HG03558 (cell line): Measurements from ENCODE around the gene PLAC8L1.
"Not testable (repeated sequence)": the region's sequence is repeated elsewhere in the genome, so short reads cannot be mapped to it uniquely, and the experiment has no call there.

Experiments
- ATAC-seq: cut with Tn5 transposase; IDR thresholded peaks from one replicate; pipeline ENCODE4 v1.9.1; 2021; ENCODE audit warnings: moderate number of reproducible peaks; ENCODE audit not compliant: unreplicated experiment; ENCODE audit errors: extremely low read depth

The PLAC8L1 gene

DNA sequence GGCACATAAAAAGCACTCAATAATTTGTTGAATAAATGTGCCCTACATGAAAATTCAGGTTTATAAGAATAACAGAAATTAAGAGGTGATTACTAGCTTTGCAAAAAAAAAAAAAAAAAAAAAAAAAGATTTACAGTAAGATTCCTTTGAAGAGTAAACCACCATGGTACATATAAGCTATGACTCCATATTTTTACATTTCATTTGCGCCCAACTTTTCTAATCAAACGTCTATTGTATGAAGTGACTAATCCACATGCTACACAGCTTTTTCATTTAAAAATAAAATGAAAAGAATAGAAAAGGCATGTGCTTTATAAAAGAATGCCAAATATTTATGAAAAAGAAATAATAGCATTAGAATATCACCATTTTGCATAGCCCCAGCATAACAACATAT is at the start of gene PLAC8L1:
Gene PLAC8L1 (minus strand): TSS at position 101 of the 400 bp plus-strand sequence. CDS start 1,266 bp downstream, outside the sequence.
- ATAC-seq: no peak

DNA sequence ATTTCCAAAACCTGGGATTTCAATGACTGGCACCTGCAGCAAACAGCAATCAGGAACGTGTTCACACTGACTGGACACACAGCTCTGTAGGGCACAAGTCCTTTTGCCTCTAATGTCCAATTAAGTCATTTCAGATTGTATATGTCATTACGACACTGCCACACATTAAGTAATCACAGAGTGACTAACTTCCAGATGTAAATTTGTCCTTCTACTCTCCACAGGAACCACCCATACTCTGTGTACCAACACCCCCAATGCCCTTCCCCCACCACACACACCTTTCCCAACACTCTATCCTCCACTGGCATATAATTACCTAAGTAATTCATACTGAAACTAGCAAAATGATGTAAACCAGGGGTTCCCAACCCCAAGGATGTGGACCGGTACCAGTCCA is 46.6 kb upstream of the PLAC8L1 start:
- ATAC-seq: no peak

- no peak for ATAC-seq
These were observed 32.6 kb upstream of the PLAC8L1 start for GRCh38 chr5:146137967-146138403.

GRCh38 chr5:146130440-146131045 is 25.2 kb upstream of the PLAC8L1 start:
- ATAC-seq: no peak

- ATAC-seq: no peak
These were observed 20.7 kb upstream of the PLAC8L1 start for GRCh38 chr5:146126068-146126467.

DNA sequence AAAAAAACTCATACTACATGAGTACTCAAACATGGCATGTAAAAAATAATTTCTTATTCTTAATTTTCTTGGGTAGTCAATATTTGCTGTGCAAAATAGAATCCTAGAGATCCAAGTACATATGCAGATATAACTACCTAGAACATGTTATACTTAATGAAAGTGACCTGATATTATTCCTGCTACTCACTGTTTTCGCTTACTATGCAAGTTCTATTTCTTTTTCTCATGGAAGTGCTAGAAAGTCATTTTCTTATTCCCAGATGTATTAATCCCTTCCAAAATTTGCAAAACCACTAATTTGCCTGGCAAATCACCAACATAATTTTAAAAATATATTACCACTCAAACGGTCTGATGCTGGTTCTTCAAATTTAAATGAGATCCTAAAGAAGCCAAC is 19.2 kb upstream of the PLAC8L1 start:
- ATAC-seq: no peak

DNA sequence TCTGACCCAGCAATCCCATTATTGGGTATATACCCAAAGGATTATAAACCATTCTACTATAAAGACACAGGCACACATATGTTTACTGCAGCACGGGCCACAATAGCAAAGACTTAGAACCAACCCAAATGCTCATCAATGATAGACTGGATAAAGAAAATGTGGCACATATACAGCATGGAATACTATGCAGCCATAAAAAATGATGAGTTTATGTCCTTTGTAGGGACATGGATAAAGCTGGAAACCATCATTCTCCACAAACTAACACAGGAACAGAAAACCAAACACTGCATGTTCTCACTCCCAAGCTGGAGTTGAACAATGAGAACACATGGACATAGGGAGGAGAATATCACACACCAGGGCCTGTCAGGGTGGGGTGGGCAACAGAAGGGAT is 16.1 kb upstream of the PLAC8L1 start:
- not testable (repeated sequence) for ATAC-seq

DNA sequence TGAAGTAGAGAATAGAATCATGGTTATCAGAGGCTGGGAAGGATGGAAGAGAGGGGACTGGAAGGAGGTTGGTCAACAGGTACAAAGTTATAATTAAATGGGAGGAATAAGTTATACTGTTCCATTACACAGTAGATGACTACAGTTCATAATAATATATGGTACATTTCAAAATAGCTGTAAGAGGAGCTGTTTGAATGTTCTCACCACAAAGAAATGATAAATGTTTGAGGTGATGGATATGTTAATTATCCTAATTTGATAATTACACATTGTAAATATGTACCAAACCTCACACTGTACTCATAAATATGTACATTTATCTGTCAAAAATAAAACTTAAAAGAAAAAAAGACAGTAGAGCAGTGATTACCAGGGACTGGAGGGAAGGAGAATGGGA is 12.9 kb upstream of the PLAC8L1 start:
- no peak for ATAC-seq

DNA sequence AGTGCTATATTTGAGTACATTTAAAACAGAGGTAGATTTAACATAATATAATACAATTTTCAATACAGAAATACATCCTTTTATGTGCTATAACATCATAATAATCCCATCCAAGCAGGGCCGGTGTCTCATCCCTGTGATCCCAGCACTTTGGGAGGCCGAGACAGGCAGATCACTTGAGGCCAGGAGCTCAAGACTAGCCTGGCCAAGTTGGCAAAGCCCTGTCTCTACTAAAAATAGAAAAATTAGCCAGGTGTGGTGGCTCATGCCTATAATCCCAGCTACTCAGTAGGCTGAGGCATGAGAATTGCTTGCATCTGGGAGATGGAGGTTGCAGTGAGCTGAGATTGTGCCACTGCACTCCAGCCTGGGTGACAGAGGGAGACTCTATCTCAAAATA is 11.8 kb upstream of the PLAC8L1 start:
- not testable (repeated sequence) for ATAC-seq

- no peak for ATAC-seq
These were observed 11.0 kb upstream of the PLAC8L1 start for GRCh38 chr5:146116361-146116760.

GRCh38 chr5:146112476-146112875 is 7.1 kb upstream of the PLAC8L1 start:
- no peak for ATAC-seq

DNA sequence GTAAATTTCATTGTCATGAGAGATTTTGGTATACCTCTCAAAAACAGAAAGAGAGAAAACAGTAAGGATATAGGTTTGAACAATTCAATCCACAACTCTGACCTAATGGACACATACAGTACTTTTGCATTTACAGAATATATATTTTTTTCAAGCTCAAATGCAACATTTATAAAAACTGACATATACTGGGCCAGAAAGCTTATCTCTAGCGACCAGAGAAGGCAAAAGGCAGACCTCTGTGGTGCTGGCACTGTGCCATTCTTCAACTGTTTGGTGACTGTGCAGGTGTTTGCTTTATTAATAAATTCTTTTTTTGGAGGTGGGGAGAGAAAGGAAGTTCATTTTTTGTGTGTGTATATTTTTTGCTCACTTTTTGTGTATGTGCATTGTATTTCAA is 6.0 kb upstream of the PLAC8L1 start:
- no peak for ATAC-seq

GRCh38 chr5:146109379-146109778 is 4.0 kb upstream of the PLAC8L1 start:
- no peak for ATAC-seq

DNA sequence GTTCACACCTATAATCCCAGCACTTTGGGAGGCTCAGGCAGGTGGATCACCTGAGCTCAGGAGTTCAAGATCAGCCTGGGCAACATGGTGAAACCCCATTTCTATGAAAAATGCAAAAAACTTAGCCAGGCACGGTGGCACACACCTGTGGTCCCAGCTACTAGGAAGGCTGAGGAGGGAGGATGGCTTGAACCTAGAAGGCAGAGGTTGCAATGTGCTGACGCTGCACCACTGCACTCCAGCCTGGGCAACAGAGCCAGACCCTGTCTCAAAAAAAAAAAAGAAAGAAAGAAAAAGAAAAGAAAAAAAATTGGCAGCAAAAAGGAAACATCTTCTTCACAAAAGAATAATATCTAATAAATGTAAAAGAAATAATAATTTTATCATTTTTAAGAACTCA is 3.5 kb upstream of the PLAC8L1 start:
- not testable (repeated sequence) for ATAC-seq

- ATAC-seq: no peak
These were observed 2.5 kb upstream of the PLAC8L1 start for GRCh38 chr5:146107901-146108300.

GRCh38 chr5:146103594-146103993 is 1.8 kb downstream of the PLAC8L1 start:
- no peak for ATAC-seq

DNA sequence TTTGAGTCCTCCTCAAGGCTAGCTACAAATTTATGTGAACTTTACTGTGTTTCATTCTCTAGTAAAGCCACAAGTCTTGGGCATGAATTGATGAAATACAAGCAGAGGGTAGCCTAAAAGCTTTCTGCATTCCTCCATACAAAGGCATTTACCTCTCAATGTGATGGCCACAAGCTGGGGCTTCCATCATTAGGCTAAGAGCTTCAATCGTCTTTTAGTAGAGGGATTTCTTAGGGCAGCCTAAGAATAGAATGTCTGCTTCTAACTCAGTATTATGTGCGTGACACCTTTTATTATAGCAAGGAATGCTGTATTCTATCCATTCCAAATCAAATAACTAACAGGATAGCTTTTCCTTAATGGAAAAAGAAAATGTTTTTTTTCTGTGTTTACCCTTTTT is 3.7 kb downstream of the PLAC8L1 start:
- no peak for ATAC-seq

DNA sequence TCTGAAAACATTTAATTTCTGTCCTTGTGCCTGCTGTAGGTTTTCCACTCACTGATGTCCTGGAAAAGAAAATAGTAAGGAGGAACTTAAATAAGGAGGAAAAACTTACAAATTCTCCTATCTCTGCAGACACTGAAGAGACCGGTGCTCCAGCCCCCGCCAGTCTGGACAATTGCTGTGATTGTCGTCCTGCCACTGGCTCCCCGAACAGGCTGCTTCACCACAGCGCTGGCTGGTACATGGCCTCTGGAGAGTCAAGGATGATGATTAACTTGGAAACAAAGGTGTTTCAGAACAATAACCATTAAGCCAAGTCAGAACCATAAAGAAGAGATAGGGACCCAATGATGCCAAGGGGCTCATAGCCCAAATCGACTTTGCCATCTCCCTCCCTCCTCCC is 7.3 kb downstream of the PLAC8L1 start:
- no peak for ATAC-seq

DNA sequence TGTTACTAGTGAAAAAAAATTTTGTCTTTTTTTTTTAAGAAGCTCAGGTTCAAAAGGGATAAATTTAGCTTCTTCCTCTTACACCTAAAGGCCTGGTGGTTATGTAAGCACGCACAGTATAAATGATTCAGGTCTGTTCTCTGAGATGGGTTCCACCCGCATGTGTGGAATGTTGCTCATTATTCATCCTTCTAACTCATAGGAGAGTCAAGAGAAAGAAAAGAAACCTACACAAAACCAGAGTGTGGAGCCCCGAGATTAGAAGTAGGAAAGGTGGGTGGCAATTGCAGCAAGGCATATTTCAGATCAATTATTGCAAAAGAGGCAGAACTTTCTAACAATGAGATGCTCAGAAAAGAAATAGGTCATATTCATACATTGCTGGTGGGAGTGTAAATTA is 13.5 kb downstream of the PLAC8L1 start:
- ATAC-seq: no peak

GRCh38 chr5:146089287-146089686 is 16.1 kb downstream of the PLAC8L1 start:
- ATAC-seq: no peak

- ATAC-seq: no peak
These were observed 17.3 kb downstream of the PLAC8L1 start for GRCh38 chr5:146088098-146088497.

GRCh38 chr5:146084376-146084775 is 21.0 kb downstream of the PLAC8L1 start:
- no peak for ATAC-seq

- peak; percentile 84 for ATAC-seq
These were observed 22.6 kb downstream of the PLAC8L1 start for GRCh38 chr5:146082798-146083197.
